HEK293 (cell line): Measurements from ENCODE around the gene FAM13B.

Experiments
- CTCF ChIA-PET: fragments of 350-600 bp; formaldehyde crosslinking; extraction: SDS; loops from one replicate; lab custom pipeline; 2021; ENCODE audit warnings: antibody characterized with exemption; lab: Yijun Ruan, JAX
- POLR2A ChIA-PET: fragments of 300-600 bp; formaldehyde crosslinking; extraction: SDS; loops from one replicate; lab custom pipeline; 2020; ENCODE audit warnings: antibody characterized with exemption, inconsistent platforms; lab: Yijun Ruan, JAX
- H3K27ac ChIP-seq: fragments of 200-500 bp; sonication (Bioruptor generic); 2 replicates; pipeline ENCODE4 v1.5.1; 2014; ENCODE audit warnings: low read depth, low read length, control low read depth, inconsistent platforms; ENCODE audit errors: extremely low read depth
- H3K36me3 ChIP-seq, 2 experiments: fragments of 200-500 bp in 1 of 2; sonication (Bioruptor generic) in 1 of 2; 1 replicate in 1 of 2; 2 replicates in 1 of 2; pipeline ENCODE4 v1.5.1; 2014 to 2017; ENCODE audit warnings: inconsistent platforms in 2 of 2, low read length in 2 of 2; ENCODE audit not compliant: control insufficient read depth in 2 of 2, insufficient read depth in 1 of 2
- H3K4me1 ChIP-seq: fragments of 200-500 bp; sonication (Bioruptor generic); 2 replicates; pipeline ENCODE4 v1.5.1; 2014; ENCODE audit warnings: mild to moderate bottlenecking, low read length, inconsistent platforms; ENCODE audit not compliant: control insufficient read depth, insufficient read depth
- H3K4me3 ChIP-seq: 2 replicates; pipeline ENCODE4 v1.5.1; 2011; ENCODE audit warnings: low read depth, mild to moderate bottlenecking, control low read depth, low read length, moderate library complexity
- H3K9me3 ChIP-seq: fragments of 200-500 bp; sonication (Bioruptor generic); 2 replicates; pipeline ENCODE4 v1.5.1; 2014; ENCODE audit warnings: low read depth, low read length, inconsistent platforms; ENCODE audit not compliant: control insufficient read depth, insufficient read depth
- BCL11A ChIP-seq: fragments of 450-650 bp; formaldehyde crosslinking; IDR thresholded peaks from 2 replicates; pipeline ENCODE4 v1.5.1; 2016; ENCODE audit warnings: low read depth, missing biosample characterization, missing genetic modification characterization
- FEZF1 ChIP-seq: fragments of 450-650 bp; formaldehyde crosslinking; IDR thresholded peaks from 2 replicates; pipeline ENCODE4 v1.5.1; 2016; ENCODE audit warnings: missing biosample characterization, missing genetic modification characterization
- KLF16 ChIP-seq: fragments of 450-650 bp; formaldehyde crosslinking; IDR thresholded peaks from 2 replicates; pipeline ENCODE4 v1.5.1; 2017; ENCODE audit warnings: missing biosample characterization, missing genetic modification characterization
- KLF7 ChIP-seq: fragments of 450-650 bp; formaldehyde crosslinking; IDR thresholded peaks from 2 replicates; pipeline ENCODE4 v1.5.1; 2016; ENCODE audit warnings: missing biosample characterization, missing genetic modification characterization, borderline replicate concordance
- MYNN ChIP-seq: fragments of 450-650 bp; formaldehyde crosslinking; IDR thresholded peaks from 2 replicates; pipeline ENCODE4 v1.5.1; 2016; ENCODE audit warnings: missing biosample characterization, missing genetic modification characterization, borderline replicate concordance
- PRDM1 ChIP-seq: fragments of 450-650 bp; formaldehyde crosslinking; IDR thresholded peaks from 2 replicates; pipeline ENCODE4; 2016; ENCODE audit warnings: missing biosample characterization, missing genetic modification characterization
- SCRT2 ChIP-seq: fragments of 450-650 bp; formaldehyde crosslinking; IDR thresholded peaks from 2 replicates; pipeline ENCODE4 v1.5.1; 2016; ENCODE audit warnings: missing biosample characterization, missing genetic modification characterization
- ZEB2 ChIP-seq: fragments of 450-650 bp; formaldehyde crosslinking; IDR thresholded peaks from 2 replicates; pipeline ENCODE4 v1.5.1; 2016; ENCODE audit warnings: missing biosample characterization, missing genetic modification characterization
- ZFP37 ChIP-seq: fragments of 450-650 bp; formaldehyde crosslinking; IDR thresholded peaks from 2 replicates; pipeline ENCODE4 v1.5.1; 2016; ENCODE audit warnings: missing biosample characterization, missing genetic modification characterization
- ZIC2 ChIP-seq: fragments of 450-650 bp; formaldehyde crosslinking; IDR thresholded peaks from 2 replicates; pipeline ENCODE4 v1.5.1; 2016; ENCODE audit warnings: missing biosample characterization, missing genetic modification characterization
- ZNF114 ChIP-seq: fragments of 450-650 bp; formaldehyde crosslinking; IDR thresholded peaks from 2 replicates; pipeline ENCODE4 v1.5.0; 2017; ENCODE audit warnings: missing biosample characterization, missing genetic modification characterization
- ZNF155 ChIP-seq: fragments of 450-650 bp; formaldehyde crosslinking; IDR thresholded peaks from 2 replicates; pipeline ENCODE4 v1.5.1; 2016; ENCODE audit warnings: missing biosample characterization, missing genetic modification characterization
- ZNF157 ChIP-seq: fragments of 450-650 bp; formaldehyde crosslinking; IDR thresholded peaks from 2 replicates; pipeline ENCODE4 v1.5.1; 2016; ENCODE audit warnings: missing biosample characterization, missing genetic modification characterization
- ZNF175 ChIP-seq: fragments of 450-650 bp; formaldehyde crosslinking; IDR thresholded peaks from 2 replicates; pipeline ENCODE4 v1.5.1; 2016; ENCODE audit warnings: missing biosample characterization, missing genetic modification characterization
- ZNF214 ChIP-seq: fragments of 450-650 bp; formaldehyde crosslinking; IDR thresholded peaks from 2 replicates; pipeline ENCODE4 v1.5.1; 2017; ENCODE audit warnings: missing biosample characterization, mild to moderate bottlenecking, missing genetic modification characterization, borderline replicate concordance
- ZNF223 ChIP-seq: fragments of 450-650 bp; formaldehyde crosslinking; IDR thresholded peaks from 2 replicates; pipeline ENCODE4 v1.5.1; 2016; ENCODE audit warnings: missing biosample characterization, missing genetic modification characterization
- ZNF324 ChIP-seq: fragments of 450-650 bp; formaldehyde crosslinking; IDR thresholded peaks from 2 replicates; pipeline ENCODE4 v1.5.1; 2016; ENCODE audit warnings: missing biosample characterization, missing genetic modification characterization
- ZNF548 ChIP-seq: fragments of 450-650 bp; formaldehyde crosslinking; IDR thresholded peaks from 2 replicates; pipeline ENCODE4 v1.5.1; 2016; ENCODE audit warnings: missing biosample characterization, missing genetic modification characterization
- ZNF571 ChIP-seq: fragments of 450-650 bp; formaldehyde crosslinking; IDR thresholded peaks from 2 replicates; pipeline ENCODE4 v1.5.0; 2017; ENCODE audit warnings: missing biosample characterization, missing genetic modification characterization
- ZNF626 ChIP-seq: fragments of 450-650 bp; sonication (Bioruptor Pico); formaldehyde crosslinking; IDR thresholded peaks from 2 replicates; pipeline ENCODE4 v1.5.1; 2018; ENCODE audit warnings: missing biosample characterization, missing genetic modification characterization, inconsistent platforms
- ZNF701 ChIP-seq: fragments of 450-650 bp; formaldehyde crosslinking; IDR thresholded peaks from 2 replicates; pipeline ENCODE4 v1.5.1; 2016; ENCODE audit warnings: missing biosample characterization, missing genetic modification characterization
- ZNF791 ChIP-seq: fragments of 450-650 bp; formaldehyde crosslinking; IDR thresholded peaks from 2 replicates; pipeline ENCODE4 v1.5.1; 2016; ENCODE audit warnings: missing biosample characterization, missing genetic modification characterization
- ZNF843 ChIP-seq: fragments of 450-650 bp; formaldehyde crosslinking; IDR thresholded peaks from 2 replicates; pipeline ENCODE4 v1.5.1; 2016; ENCODE audit warnings: missing biosample characterization, missing genetic modification characterization
- TF ChIP-seq, protein P1 (sequence below): fragments of 450-650 bp; formaldehyde crosslinking; conservative IDR thresholded peaks from 2 replicates; pipeline ENCODE4 v1.5.1; 2016; ENCODE audit warnings: low read depth, missing biosample characterization, missing genetic modification characterization
- TF ChIP-seq, protein P2 (sequence below): fragments of 450-650 bp; formaldehyde crosslinking; IDR thresholded peaks from 2 replicates; pipeline ENCODE4 v1.5.1; 2017; ENCODE audit warnings: missing biosample characterization, missing genetic modification characterization
- TF ChIP-seq, protein P3 (sequence below): fragments of 450-650 bp; formaldehyde crosslinking; IDR thresholded peaks from 2 replicates; pipeline ENCODE4 v1.5.1; 2016; ENCODE audit warnings: missing biosample characterization, missing genetic modification characterization
- TF ChIP-seq, protein P4 (sequence below): fragments of 450-650 bp; formaldehyde crosslinking; IDR thresholded peaks from 2 replicates; pipeline ENCODE4 v1.5.1; 2017; ENCODE audit warnings: missing biosample characterization, missing genetic modification characterization
- TF ChIP-seq, protein P5 (sequence below): fragments of 450-650 bp; formaldehyde crosslinking; IDR thresholded peaks from 2 replicates; pipeline ENCODE4 v1.5.1; 2016; ENCODE audit warnings: missing biosample characterization, missing genetic modification characterization

FAM13B gene

DNA sequence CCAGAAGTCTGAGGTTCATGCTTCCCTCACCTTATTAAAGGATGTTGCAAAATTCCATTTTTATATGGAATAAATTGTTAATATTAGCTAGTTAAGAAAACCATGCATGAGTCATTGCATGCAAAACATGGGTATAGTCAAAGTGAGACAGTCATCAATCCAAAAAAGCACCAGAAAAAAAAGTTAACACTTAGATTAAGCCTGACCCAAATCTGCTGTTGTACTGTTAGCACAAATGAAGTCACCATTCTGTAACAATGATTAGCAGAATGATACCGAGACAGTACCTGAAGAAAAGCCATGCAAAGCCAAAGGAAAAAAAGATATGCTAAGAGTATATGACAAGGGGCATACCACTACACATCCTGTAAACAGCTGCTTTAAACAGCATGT is 94.1 kb downstream of the FAM13B start (continued):
- TF ChIP-seq ZFP37 (tag by site-specific recombination) (no peak), ZNF843 (tag by site-specific recombination) (no peak), ZNF157 (tag by site-specific recombination) (no peak), ZNF571 (tag by site-specific recombination) (no peak), ZNF223 (tag by site-specific recombination) (no peak), BCL11A (tag by site-specific recombination) (no peak)
- TF ChIP-seq, protein P1, sequence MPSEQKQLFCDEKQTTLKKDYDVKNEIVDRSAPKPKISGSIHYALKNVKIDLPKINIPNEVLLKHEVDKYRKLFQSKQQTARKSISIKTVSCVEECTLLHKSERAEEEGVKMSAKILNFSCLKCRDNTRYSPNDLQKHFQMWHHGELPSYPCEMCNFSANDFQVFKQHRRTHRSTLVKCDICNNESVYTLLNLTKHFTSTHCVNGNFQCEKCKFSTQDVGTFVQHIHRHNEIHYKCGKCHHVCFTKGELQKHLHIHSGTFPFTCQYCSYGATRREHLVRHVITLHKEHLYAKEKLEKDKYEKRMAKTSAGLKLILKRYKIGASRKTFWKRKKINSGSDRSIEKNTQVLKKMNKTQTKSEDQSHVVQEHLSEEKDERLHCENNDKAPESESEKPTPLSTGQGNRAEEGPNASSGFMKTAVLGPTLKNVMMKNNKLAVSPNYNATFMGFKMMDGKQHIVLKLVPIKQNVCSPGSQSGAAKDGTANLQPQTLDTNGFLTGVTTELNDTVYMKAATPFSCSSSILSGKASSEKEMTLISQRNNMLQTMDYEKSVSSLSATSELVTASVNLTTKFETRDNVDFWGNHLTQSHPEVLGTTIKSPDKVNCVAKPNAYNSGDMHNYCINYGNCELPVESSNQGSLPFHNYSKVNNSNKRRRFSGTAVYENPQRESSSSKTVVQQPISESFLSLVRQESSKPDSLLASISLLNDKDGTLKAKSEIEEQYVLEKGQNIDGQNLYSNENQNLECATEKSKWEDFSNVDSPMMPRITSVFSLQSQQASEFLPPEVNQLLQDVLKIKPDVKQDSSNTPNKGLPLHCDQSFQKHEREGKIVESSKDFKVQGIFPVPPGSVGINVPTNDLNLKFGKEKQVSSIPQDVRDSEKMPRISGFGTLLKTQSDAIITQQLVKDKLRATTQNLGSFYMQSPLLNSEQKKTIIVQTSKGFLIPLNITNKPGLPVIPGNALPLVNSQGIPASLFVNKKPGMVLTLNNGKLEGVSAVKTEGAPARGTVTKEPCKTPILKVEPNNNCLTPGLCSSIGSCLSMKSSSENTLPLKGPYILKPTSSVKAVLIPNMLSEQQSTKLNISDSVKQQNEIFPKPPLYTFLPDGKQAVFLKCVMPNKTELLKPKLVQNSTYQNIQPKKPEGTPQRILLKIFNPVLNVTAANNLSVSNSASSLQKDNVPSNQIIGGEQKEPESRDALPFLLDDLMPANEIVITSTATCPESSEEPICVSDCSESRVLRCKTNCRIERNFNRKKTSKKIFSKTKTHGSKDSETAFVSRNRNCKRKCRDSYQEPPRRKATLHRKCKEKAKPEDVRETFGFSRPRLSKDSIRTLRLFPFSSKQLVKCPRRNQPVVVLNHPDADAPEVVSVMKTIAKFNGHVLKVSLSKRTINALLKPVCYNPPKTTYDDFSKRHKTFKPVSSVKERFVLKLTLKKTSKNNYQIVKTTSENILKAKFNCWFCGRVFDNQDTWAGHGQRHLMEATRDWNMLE (tag by site-specific recombination) = no peak
- TF ChIP-seq, protein P2, sequence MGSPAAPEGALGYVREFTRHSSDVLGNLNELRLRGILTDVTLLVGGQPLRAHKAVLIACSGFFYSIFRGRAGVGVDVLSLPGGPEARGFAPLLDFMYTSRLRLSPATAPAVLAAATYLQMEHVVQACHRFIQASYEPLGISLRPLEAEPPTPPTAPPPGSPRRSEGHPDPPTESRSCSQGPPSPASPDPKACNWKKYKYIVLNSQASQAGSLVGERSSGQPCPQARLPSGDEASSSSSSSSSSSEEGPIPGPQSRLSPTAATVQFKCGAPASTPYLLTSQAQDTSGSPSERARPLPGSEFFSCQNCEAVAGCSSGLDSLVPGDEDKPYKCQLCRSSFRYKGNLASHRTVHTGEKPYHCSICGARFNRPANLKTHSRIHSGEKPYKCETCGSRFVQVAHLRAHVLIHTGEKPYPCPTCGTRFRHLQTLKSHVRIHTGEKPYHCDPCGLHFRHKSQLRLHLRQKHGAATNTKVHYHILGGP (tag by site-specific recombination) = no peak

DNA sequence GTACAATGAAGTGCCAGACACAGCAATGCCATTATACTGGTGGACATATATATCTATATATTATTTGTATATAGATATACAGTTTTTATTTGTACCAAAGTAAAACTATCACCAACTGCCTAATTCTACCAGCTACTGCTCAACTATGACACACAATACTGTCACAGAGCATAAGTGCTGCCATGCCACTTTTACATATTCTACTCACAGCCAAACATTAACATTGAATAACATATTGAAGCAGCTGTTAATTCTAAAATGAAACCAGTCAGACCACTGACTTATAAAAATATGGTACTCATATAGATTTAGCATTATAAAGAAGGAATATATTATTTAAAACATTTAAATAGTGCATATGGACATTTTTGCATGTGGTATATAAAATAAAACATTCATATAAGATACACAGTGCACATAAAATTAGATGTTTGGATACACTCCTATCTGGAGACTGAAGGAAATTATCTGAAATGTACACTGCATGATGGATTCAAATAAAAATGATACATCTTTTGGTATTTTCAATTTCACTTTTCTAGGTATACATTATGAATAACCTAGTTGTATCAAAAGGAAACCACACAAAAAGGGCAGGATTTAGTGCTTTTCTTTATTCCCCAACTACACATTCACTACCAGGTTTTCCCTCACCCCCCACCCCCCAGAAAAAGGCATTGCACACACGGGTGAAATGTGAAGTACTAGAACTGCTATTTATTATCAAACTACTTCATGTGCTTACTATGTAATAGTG is 94.7 kb downstream of the FAM13B start:
- TF ChIP-seq ZNF175 (tag by site-specific recombination) = no peak
- no peak for TF ChIP-seq ZNF155 (tag by site-specific recombination)
- no peak for TF ChIP-seq ZNF324 (tag by site-specific recombination)
- no peak for TF ChIP-seq MYNN (tag by site-specific recombination)
- TF ChIP-seq KLF7 (tag by site-specific recombination) = no peak
- TF ChIP-seq, protein P3, sequence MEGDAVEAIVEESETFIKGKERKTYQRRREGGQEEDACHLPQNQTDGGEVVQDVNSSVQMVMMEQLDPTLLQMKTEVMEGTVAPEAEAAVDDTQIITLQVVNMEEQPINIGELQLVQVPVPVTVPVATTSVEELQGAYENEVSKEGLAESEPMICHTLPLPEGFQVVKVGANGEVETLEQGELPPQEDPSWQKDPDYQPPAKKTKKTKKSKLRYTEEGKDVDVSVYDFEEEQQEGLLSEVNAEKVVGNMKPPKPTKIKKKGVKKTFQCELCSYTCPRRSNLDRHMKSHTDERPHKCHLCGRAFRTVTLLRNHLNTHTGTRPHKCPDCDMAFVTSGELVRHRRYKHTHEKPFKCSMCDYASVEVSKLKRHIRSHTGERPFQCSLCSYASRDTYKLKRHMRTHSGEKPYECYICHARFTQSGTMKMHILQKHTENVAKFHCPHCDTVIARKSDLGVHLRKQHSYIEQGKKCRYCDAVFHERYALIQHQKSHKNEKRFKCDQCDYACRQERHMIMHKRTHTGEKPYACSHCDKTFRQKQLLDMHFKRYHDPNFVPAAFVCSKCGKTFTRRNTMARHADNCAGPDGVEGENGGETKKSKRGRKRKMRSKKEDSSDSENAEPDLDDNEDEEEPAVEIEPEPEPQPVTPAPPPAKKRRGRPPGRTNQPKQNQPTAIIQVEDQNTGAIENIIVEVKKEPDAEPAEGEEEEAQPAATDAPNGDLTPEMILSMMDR (tag by site-specific recombination) = no peak
- no peak for TF ChIP-seq ZNF626 (tag by site-specific recombination)
- TF ChIP-seq, protein P4, sequence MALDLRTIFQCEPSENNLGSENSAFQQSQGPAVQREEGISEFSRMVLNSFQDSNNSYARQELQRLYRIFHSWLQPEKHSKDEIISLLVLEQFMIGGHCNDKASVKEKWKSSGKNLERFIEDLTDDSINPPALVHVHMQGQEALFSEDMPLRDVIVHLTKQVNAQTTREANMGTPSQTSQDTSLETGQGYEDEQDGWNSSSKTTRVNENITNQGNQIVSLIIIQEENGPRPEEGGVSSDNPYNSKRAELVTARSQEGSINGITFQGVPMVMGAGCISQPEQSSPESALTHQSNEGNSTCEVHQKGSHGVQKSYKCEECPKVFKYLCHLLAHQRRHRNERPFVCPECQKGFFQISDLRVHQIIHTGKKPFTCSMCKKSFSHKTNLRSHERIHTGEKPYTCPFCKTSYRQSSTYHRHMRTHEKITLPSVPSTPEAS (tag by site-specific recombination) = no peak
- TF ChIP-seq ZNF701 (tag by site-specific recombination) = no peak
- no peak for TF ChIP-seq FEZF1 (tag by site-specific recombination)
- TF ChIP-seq ZEB2 (tag by site-specific recombination) = no peak
- TF ChIP-seq, protein P5, sequence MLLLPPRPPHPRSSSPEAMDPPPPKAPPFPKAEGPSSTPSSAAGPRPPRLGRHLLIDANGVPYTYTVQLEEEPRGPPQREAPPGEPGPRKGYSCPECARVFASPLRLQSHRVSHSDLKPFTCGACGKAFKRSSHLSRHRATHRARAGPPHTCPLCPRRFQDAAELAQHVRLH (tag by site-specific recombination) = no peak
- no peak for TF ChIP-seq ZNF214 (tag by site-specific recombination)
- no peak for TF ChIP-seq ZNF548 (tag by site-specific recombination)
- no peak for TF ChIP-seq PRDM1 (tag by site-specific recombination)
- TF ChIP-seq KLF16 = no peak
- TF ChIP-seq ZNF114 (tag by site-specific recombination) = no peak
- TF ChIP-seq ZNF791 = no peak
- TF ChIP-seq SCRT2 (tag by site-specific recombination) = no peak
- TF ChIP-seq ZIC2 (tag by site-specific recombination) = no peak
- CTCF ChIA-PET = interaction anchor here (0.5 to 0.7 kb wide), 2 partner anchors 196 to 272 kb away, joined by 3 to 6 read pairs; no protein-coding TSS in a partner anchor
- POLR2A ChIA-PET = no interaction called here
- Histone ChIP-seq H3K36me3 (peaks cover 36 to 67% of the 10 kb centered on the region in 2 experiments), H3K4me3 (no peak overlapping the region), H3K9me3 (no peaks in the 10 kb centered on the region), H3K27ac (no peak overlapping the region), H3K4me1 (no peaks in the 10 kb centered on the region)
